SHP77 treated with DMSO at 0.1 percent for 48 hours (cell line): ENCODE measurements around the gene CCL21.
A peak's percentile ranks its signal among the peaks of the same experiment; 100 is the strongest.
"Not testable (repeated sequence)": the region's sequence is repeated elsewhere in the genome, so short reads cannot be mapped to it uniquely, and the experiment has no call there.

Experiments used
- DNase-seq: peaks from one replicate; lab custom pipeline; 2025; lab: John Stamatoyannopoulos, UW

The CCL21 gene

GRCh38 chr9:34710023-34710422, at the start of gene CCL21:
TSS of gene CCL21 (minus strand) at chr9:34710136. CDS start at chr9:34710066, 70 bp downstream.
- no peak for DNase-seq

GRCh38 chr9:34759432-34760134, 49.6 kb upstream of the CCL21 start:
- no peak for DNase-seq

GRCh38 chr9:34750320-34750719, 40.4 kb upstream of the CCL21 start:
- not testable (repeated sequence) for DNase-seq

- no peak for DNase-seq
Measured at GRCh38 chr9:34746526-34746925, 36.6 kb upstream of the CCL21 start.

- peak; percentile 11 for DNase-seq
Measured at GRCh38 chr9:34744295-34745221, 34.6 kb upstream of the CCL21 start.

- no peak for DNase-seq
Measured at GRCh38 chr9:34742710-34743109, 32.8 kb upstream of the CCL21 start.

GRCh38 chr9:34741628-34742027, 31.7 kb upstream of the CCL21 start:
- DNase-seq = peak; percentile 0

- not testable (repeated sequence) for DNase-seq
Measured at GRCh38 chr9:34740176-34740575, 30.2 kb upstream of the CCL21 start.

- DNase-seq = no peak
Measured at GRCh38 chr9:34737677-34738260, 27.8 kb upstream of the CCL21 start.

- DNase-seq = no peak
Measured at GRCh38 chr9:34734720-34735119, 24.8 kb upstream of the CCL21 start.

GRCh38 chr9:34732886-34733285, 22.9 kb upstream of the CCL21 start:
- DNase-seq = no peak

GRCh38 chr9:34732478-34732877, 22.5 kb upstream of the CCL21 start:
- no peak for DNase-seq

- no peak for DNase-seq
Measured at GRCh38 chr9:34723141-34723540, 13.2 kb upstream of the CCL21 start.

- DNase-seq = not testable (repeated sequence)
Measured at GRCh38 chr9:34719769-34720025, 9.8 kb upstream of the CCL21 start.

GRCh38 chr9:34719021-34719768, 9.3 kb upstream of the CCL21 start:
- DNase-seq = no peak

GRCh38 chr9:34717996-34718614, 8.2 kb upstream of the CCL21 start:
- DNase-seq = no peak

- DNase-seq = no peak
Measured at GRCh38 chr9:34716711-34717110, 6.8 kb upstream of the CCL21 start.

GRCh38 chr9:34715639-34716215, 5.8 kb upstream of the CCL21 start:
- DNase-seq = no peak

- no peak for DNase-seq
Measured at GRCh38 chr9:34714007-34714406, 4.1 kb upstream of the CCL21 start.

GRCh38 chr9:34712140-34712539, 2.2 kb upstream of the CCL21 start:
- no peak for DNase-seq

- DNase-seq = no peak
Measured at GRCh38 chr9:34709196-34709978, 549 bp downstream of the CCL21 start.
